HEK293T (cell line): Measurements from ENCODE around the gene KHDC3L.
"Not testable (repeated sequence)": the region's sequence is repeated elsewhere in the genome, so short reads cannot be mapped to it uniquely, and the experiment has no call there.

ENCODE experiments used
- ARNT ChIP-seq: fragments of 450-650 bp; IDR thresholded peaks from 2 replicates; pipeline ENCODE4 v1.6.1; 2017; ENCODE audit warnings: mild to moderate bottlenecking
- BHLHE40 ChIP-seq: fragments of 450-650 bp; IDR thresholded peaks from 2 replicates; pipeline ENCODE4 v1.6.1; 2016; ENCODE audit warnings: mild to moderate bottlenecking, moderate library complexity, borderline replicate concordance
- CTBP1 ChIP-seq: fragments of 450-650 bp; IDR thresholded peaks from 2 replicates; pipeline ENCODE4 v1.6.1; 2016; ENCODE audit warnings: borderline replicate concordance
- FOXA1 ChIP-seq: fragments of 450-650 bp; IDR thresholded peaks from 2 replicates; pipeline ENCODE4 v1.6.1; 2016; ENCODE audit warnings: mild to moderate bottlenecking
- FOXK2 ChIP-seq: fragments of 450-650 bp; IDR thresholded peaks from 2 replicates; pipeline ENCODE4 v1.6.1; 2016; ENCODE audit warnings: mild to moderate bottlenecking
- FOXM1 ChIP-seq: fragments of 450-650 bp; IDR thresholded peaks from 2 replicates; pipeline ENCODE4 v1.6.1; 2017; ENCODE audit warnings: mild to moderate bottlenecking, borderline replicate concordance
- LEF1 ChIP-seq: fragments of 450-650 bp; IDR thresholded peaks from 2 replicates; pipeline ENCODE4 v1.6.1; 2017; ENCODE audit warnings: mild to moderate bottlenecking, borderline replicate concordance
- SP1 ChIP-seq: fragments of 450-650 bp; IDR thresholded peaks from 2 replicates; pipeline ENCODE4 v1.6.1; 2017
- TARDBP ChIP-seq: fragments of 450-650 bp; IDR thresholded peaks from 2 replicates; pipeline ENCODE4 v1.6.1; 2016
- ZNF384 ChIP-seq: fragments of 450-650 bp; IDR thresholded peaks from 2 replicates; pipeline ENCODE4 v1.6.1; 2016
- TF ChIP-seq, protein P1 (sequence below): fragments of 450-650 bp; IDR thresholded peaks from 2 replicates; pipeline ENCODE4 v1.6.1; 2016

DNA sequence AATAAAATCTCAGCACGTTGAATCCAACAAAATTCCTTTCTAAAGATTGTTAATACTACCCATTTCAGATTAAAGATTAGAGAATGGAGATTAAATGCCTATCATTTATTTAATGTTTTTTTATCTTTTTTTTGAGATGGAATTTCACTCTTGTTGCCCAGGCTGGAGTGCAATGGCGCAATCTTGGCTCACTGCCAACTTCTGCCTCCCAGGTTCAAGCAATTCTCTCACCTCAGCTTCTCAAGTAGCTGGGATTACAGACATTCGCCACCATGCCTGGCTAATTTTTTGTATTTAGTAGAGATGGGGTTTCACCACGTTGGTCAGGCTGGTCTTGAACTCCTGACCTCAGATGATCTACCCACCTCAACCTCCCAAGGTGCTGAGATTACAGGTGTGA, 29.7 kb downstream of the KHDC3L start:
- not testable (repeated sequence) for TF ChIP-seq FOXM1, ZNF384, TARDBP, SP1, FOXA1, BHLHE40, FOXK2, LEF1, ARNT, CTBP1
- TF ChIP-seq, protein P1, sequence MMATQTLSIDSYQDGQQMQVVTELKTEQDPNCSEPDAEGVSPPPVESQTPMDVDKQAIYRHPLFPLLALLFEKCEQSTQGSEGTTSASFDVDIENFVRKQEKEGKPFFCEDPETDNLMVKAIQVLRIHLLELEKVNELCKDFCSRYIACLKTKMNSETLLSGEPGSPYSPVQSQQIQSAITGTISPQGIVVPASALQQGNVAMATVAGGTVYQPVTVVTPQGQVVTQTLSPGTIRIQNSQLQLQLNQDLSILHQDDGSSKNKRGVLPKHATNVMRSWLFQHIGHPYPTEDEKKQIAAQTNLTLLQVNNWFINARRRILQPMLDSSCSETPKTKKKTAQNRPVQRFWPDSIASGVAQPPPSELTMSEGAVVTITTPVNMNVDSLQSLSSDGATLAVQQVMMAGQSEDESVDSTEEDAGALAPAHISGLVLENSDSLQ, result not testable (repeated sequence)
